B cell (primary cell): ENCODE results near the gene ZNF808.
"Not testable (repeated sequence)": the region's sequence is repeated elsewhere in the genome, so short reads cannot be mapped to it uniquely, and the experiment has no call there.

Source experiments
- EZH2 ChIP-seq: IDR thresholded peaks from 2 replicates; pipeline ENCODE4 v1.6.1; 2012; ENCODE audit warnings: borderline replicate concordance, low read depth, mild to moderate bottlenecking, moderate library complexity, low read length; ENCODE audit not compliant: insufficient read depth, poor library complexity, severe bottlenecking
- TF ChIP-seq, protein P1 (sequence below): fragments of 200-600 bp; IDR thresholded peaks from one replicate; pipeline ENCODE4 v1.8.0; 2022; ENCODE audit warnings: antibody characterized with exemption, mild to moderate bottlenecking

- TF ChIP-seq, protein P1, sequence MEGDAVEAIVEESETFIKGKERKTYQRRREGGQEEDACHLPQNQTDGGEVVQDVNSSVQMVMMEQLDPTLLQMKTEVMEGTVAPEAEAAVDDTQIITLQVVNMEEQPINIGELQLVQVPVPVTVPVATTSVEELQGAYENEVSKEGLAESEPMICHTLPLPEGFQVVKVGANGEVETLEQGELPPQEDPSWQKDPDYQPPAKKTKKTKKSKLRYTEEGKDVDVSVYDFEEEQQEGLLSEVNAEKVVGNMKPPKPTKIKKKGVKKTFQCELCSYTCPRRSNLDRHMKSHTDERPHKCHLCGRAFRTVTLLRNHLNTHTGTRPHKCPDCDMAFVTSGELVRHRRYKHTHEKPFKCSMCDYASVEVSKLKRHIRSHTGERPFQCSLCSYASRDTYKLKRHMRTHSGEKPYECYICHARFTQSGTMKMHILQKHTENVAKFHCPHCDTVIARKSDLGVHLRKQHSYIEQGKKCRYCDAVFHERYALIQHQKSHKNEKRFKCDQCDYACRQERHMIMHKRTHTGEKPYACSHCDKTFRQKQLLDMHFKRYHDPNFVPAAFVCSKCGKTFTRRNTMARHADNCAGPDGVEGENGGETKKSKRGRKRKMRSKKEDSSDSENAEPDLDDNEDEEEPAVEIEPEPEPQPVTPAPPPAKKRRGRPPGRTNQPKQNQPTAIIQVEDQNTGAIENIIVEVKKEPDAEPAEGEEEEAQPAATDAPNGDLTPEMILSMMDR: not testable (repeated sequence)
- not testable (repeated sequence) for TF ChIP-seq EZH2
These were observed 34.1 kb downstream of the ZNF808 start for GRCh38 chr19:52561611-52562010.
